ENCODE results near the gene LDB2.
"Not testable (repeated sequence)": the region's sequence is repeated elsewhere in the genome, so short reads cannot be mapped to it uniquely, and the experiment has no call there.

LDB2 gene

DNA sequence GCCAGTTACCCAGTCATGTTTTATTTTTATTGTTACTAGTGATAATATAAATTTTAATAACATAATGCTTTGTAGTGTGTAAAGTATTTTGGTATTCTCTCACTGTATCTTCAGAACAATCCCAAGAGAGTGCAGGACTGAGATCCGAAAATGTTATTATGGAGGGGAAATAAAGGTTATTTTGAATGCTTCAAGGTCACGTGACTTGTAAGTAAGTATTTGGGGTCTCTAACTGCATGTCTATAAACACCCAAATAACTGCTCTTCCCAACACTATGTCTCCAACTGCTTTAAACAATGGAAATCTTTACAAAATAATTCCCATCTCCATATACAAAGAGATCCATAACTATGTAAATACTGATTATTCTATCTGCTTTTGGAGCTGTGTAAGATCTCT is 302.2 kb downstream of the LDB2 start:
- DNase-seq (ENCODE audit: low spot score), result no peak

DNA sequence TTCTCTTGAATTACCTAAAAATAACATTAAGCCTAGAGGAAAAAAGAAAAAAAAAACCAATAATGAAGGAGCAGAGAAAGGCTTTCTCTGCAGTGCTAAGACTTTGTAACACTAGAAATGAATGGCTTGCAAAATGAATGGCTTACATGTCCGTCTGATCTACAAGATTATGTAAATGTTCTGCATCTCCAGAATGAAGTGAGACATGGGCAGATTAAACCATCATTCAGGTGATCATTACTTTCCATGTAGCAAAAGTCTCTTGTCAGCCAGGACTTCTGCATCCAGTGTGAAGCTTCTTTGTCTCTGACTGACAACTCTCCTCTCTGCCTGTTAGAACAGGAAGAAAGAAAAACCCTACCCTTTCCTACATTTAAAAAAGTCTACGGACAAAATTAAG is 304.3 kb downstream of the LDB2 start:
- no peak for DNase-seq (ENCODE audit: low spot score)

DNA sequence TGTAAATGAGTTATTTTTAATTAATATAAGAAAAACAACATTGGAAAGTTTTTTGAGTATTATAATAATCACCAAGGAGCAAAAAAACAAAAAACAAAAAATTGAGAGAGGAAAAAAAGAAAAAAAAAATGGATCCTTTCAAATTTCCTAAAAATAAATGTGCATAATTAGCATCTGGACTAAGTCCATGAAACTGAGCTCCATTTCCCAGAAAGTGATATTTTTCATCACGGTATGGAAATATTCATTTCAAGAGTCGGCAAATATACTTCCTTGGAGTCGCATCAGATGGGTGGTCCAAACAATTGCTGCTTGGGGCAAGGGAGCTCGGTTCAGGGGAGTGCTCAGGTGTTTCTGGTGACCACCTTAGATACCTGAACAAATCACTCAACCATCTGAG is 305.1 kb downstream of the LDB2 start:
- DNase-seq (ENCODE audit: low spot score), result no peak

DNA sequence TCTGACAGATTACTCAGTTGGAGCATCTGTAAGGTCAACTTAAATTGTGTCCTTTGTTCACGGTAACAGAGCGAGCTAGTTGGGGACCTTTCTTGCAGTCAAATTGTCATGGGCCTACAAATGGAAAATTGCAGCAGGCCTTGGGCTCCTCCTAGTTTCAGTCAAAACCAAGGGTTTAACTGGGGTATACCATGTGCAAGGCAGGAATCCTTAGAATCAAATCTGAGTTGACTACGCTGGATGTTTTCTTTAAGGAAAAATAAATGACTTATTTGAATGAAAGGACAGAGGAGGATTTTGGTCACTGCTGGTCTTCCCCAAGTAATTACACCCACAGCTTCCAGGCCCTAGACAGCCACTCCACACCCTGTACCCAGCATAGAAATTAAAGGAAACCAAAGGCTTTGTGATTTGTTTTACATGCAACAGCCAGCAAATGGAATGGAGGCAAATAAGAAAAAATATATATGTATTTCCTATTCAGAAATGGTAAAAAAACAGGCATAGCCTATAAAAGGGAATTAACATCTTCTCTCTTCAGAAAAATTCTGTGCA is 307.1 kb downstream of the LDB2 start:
- DNase-seq (ENCODE audit: low spot score), result no peak

DNA sequence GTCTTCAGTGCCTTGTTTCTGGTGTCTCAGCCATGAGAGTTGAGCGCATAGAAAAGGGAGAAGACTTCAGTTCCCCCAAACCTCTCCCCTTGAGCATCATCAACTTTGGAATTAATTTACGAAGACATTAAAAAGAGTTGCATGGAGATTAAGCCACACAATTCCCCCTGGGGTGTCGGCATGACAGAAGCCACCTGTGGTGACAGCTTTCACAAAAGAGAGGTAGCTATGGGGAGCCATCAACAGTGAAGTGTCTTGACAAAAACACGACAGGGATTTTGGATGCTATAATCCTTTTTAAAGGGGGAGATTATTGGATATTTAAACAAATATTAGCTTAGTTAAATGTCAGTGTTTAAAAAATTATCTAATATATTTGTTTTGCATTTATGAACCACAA is 307.6 kb downstream of the LDB2 start:
- no peak for DNase-seq (ENCODE audit: low spot score)

DNA sequence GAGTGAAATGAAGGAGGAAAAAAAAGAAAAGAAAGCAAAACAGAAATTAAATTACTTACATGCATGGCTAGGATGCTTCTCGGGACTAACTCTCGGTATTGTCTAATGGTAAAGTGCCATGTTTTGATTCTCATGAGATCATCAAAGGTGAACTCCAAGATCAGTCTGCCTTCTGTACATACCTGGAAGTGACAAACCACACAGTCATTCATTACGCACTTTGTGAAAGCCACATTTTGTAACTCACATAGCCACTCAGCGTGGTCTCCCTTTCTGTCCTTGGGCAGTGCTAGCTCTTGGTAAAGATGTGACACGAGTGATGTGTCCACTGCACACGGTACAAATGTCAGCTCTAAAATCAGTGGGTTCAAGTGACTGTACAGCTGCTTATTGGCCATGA is 309.8 kb downstream of the LDB2 start:
- DNase-seq (ENCODE audit: low spot score), result no peak

DNA sequence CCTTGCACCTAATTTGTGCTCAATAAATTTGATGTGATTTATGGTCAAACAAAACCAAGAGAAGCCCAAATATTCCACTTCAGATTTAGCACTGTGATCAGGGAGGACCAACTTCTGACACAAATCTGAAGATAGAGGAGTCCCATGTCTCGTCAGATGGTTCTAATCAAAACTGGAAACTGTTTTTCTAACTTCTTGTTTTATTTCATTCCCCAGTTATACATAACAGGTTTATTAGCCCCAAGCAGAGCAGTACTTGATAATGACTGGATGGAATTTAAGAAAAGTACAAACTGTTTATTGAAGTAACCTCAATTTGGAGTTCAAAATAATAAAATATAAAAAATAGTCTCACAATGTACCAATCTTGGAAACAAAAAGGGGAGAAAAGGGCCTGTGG is 310.3 kb downstream of the LDB2 start:
- DNase-seq (ENCODE audit: low spot score), result no peak

DNA sequence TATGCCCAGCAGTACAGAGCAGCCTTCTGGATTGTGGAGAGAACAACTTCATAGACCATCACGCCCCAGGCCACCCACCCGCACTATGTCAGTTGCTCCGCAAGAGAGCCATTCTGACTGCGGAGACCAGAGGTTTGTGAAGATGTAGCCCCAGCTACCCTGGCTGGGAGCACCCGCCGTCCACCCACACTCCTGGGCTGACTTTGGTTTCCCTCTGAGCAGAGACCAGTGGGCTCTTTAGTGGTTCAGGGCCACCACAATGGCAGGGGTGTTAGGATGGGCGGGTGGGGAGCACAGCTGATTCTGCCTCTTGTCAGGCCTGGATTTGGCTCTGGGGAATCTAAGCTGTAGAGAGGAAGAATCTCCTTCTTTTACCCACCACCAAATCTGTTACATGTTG is 313.4 kb downstream of the LDB2 start:
- DNase-seq (ENCODE audit: low spot score), result no peak

DNA sequence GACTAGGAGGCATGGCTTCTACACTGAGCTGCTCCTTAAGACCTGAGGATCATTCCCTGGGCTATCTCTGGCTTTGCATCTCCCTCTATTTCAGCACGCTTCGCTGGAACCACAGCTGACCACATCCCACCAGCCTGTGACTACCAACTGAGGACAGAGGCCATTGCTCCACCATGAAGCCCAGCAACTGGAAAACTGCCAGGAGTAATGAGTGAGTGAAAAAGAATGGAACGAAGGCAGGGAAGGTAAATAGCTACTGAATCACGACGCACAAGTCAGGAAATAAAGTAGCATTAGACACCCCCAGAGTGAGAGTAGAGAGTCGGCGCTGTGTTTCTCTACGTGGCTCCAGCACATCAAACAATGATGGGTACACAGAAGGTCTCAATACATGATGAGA is 314.7 kb downstream of the LDB2 start:
- DNase-seq (ENCODE audit: low spot score), result no peak

DNA sequence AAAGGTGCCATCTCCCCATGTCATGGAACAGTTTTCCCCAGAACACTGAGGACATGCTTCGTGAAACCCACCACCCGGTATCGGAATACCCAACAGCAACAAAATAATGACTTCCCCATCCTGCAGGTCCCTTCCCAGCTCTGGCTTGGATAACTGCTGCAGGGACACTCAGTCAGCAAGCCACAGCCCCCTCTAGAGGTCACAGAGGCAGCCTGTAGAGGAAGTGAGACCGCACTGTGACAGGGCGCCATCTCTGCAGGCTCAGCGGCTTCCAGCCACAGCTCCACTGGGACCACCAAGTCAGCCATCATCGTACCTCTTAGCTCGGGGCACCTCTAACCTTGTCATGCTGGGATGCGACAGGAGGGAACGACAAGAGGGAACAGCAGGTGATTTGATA is 315.9 kb downstream of the LDB2 start:
- DNase-seq (ENCODE audit: low spot score), result no peak

DNA sequence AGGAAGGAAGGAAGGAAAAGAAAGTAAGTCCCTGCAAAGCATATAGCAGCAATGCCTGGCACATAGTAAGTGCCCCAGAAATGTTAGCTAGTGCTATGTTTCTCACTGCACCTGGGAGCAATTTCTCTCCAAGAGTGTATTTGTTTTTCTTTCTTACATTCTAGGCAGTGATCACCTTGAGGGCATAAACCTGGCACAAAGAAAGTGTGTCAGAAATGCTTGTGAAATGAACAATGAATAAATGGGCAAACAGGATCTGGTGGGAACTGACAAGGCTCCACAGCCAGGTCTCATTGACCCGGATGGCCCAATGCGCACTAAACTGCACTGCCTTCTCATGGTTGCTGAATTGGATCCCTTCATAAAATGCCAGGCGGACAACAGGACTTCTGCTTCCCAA is 316.4 kb downstream of the LDB2 start:
- no peak for DNase-seq (ENCODE audit: low spot score)

DNA sequence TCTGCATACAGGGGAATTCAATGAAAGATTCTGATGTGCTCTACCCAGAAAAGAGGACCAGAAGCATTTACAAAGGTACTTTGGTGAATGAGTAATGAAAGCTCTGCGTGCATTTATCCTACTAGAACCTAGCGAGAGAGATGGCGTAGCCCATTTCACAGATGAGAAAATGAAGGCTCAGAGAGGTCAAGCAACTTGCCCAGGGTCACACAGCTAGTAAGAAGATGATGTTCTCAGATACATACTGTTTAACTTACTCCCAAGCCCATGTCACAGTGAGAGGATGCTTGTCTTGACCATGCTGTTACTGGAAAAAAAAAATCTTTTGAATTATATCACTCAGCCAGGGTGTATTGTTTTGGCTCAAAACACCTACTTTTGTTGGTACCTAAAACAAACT is 317.3 kb downstream of the LDB2 start:
- DNase-seq (ENCODE audit: low spot score), result no peak

DNA sequence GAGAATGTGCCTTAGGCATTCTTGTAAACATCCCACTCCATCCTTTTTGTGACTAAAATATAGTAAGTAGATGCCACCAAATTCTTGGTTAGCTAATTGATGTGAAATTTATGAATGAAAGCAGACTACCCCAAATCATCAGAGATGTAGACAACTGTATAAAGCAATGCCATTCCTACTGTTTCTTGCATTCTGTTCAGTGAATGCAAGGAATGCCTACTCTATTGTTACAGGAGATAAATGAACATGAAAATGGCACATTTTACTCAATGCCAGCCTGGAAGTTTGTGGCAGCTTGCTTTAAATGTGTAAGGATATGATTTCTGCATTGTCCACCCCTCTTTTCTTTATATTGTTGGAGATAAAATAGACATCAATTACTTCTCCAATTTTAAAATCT is 317.9 kb downstream of the LDB2 start:
- DNase-seq (ENCODE audit: low spot score), result no peak

DNA sequence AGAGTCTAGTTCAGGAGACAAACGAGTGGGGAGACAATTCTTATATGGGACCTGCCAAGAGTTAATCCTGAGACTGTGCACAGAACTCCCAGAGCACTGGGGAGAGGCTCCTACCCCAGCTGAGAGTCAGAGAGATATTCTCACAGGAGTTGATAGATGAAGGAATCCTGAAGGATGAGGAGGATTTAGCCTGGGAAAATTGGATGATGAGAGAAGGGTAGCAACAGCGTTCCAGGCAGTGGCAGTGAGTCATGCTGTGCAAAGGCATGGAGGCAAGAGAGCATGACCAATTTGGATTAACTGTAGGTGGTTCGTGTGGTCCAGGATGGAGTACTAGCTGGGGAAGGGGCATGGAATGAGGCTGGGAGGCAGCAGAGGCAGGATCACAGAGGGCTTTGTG is 318.6 kb downstream of the LDB2 start:
- DNase-seq (ENCODE audit: low spot score), result no peak

DNA sequence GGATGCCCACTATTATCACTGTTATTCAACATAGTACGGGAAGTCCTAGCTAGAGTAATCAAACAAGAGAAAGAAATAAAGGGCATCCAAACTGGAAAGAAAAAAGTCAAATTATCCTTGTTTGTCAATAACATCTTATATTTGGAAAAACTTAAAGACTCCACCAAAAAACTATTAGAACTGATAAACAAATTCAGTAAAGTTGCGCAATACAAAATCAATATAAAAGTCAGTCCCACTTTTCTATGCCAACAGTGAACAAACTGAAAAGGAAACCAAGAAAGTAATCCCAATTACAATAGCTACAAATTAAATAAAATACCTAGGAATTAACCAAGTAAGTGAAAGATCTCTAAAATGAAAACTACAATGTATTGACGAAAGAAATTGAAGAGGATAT is 321.3 kb downstream of the LDB2 start:
- DNase-seq (ENCODE audit: low spot score), result no peak

DNA sequence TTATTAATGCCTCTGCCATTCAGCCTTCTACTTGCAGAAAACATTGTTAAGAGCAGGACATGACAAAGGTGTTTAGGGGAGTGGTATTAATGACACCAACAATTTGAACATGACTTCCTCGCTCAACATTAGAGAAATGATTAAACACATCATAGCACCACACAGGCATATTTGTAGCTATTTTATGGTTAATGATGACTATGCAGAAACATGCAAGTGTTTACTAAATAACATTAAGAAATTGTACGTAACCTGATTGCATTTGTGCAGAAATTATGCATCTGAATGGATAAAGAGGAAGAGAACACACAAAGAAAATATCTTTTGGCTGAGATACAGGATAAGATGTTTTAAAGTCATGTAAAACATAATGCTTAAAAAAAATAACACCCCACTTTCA is 323.5 kb downstream of the LDB2 start:
- DNase-seq (ENCODE audit: low spot score), result no peak

DNA sequence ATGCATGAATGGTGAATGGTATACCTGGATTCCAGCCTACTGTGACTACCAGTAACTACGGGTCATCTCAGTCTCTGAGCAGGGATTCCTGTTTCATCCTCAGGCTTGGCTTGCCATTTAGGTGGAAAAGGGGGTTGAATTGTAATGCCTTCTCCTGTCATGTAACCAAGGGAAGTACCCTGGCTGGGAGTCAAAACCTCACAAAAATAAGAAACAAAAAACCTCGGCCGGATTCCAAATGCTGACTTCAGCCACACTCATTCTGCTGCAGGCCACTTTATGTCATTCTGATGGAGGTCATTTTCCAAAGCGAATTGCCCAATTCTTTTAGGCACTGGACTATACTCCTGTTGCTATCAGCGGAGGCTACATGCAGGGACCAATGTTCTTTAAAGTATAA is 324.7 kb downstream of the LDB2 start:
- no peak for DNase-seq (ENCODE audit: low spot score)

DNA sequence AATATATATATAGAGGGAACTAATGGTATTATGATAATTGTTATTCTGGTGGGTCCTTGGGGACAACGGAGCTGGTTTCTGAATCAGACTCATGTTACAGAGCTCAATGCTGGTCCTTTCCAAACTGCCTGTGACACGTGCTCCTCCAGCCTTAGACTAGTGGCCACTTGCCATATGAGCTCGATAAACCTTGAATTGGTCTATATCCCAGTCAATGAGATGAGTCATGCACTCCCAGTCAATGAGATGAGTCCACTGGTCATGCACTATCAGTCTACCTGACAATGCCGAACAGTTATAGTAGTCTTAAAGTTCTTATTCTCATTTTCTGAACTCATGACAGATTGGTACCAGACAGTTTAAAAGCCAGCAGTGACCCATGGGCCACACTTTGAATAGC is 325.2 kb downstream of the LDB2 start:
- no peak for DNase-seq (ENCODE audit: low spot score)

DNA sequence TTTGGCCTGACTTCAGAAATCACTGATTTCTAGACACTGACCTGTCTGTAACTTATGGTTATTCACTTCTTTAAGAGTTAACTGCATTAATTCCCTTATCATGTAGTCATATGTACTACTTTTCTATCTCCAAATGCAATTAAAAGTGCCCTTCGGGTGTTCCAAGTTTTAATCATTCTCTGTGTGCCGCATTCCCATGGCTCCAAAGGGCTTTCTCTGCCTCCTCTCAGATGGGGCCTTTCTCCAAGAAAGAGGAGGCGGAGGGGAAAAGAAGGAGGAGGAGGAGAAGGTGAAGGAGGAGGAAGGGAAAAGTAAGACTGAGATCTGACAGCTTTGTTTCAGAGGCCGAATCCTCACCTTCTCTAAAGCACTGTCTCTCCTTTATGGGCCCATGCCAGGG is 325.8 kb downstream of the LDB2 start:
- no peak for DNase-seq (ENCODE audit: low spot score)

DNA sequence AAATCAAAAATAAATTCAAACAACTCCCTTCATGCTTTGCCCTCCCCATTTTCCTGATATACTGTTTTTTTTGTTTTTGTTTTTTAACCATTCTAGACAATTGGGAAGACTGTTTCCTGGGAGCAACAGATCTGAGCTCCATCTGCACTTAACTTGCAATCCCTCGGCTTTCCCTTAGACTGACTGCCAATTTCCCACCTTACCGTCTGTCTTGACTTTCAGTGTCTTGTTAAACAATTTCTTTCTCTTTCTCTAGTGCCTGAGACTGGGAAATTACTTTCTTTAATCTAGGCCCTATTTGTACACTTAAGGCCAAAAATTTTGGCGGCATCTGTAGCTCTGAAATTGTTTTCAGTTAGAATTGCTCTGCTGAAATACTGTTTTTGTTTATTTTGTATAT is 326.3 kb downstream of the LDB2 start:
- DNase-seq (ENCODE audit: low spot score), result no peak

DNA sequence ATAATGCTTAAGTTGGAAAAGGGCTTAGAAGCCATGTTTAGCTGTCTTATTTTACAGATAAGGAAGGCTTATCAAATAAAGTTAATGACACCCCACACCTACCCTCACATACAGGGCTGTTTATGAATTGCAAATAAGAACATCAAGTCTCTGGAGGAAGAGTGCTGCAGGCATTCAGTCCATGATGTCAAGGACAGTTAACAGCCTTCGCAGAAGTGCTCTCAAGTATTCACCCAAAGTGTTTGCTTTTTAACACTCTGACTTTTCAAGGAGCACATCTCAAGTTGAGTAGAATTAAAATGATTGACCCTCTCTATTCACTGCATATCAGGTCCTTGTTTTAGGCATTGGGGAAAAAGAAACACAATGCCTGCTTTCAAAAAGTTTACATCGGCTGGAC is 328.7 kb downstream of the LDB2 start:
- no peak for DNase-seq (ENCODE audit: low spot score)

DNA sequence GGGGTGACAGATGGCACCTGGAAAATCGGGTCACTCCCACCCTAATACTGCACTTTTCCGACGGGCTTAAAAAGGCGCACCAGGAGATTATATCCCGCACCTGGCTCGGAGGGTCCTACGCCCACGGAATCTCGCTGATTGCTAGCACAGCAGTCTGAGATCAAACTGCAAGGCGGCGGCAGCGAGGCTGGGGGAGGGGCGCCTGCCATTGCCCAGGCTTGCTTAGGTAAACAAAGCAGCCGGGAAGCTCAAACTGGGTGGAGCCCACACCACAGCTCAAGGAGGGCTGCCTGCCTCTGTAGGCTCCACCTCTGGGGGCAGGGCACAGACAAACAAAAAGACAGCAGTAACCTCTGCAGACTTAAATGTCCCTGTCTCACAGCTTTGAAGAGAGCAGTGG is 341.1 kb downstream of the LDB2 start:
- DNase-seq (ENCODE audit: low spot score), result not testable (repeated sequence)

DNA sequence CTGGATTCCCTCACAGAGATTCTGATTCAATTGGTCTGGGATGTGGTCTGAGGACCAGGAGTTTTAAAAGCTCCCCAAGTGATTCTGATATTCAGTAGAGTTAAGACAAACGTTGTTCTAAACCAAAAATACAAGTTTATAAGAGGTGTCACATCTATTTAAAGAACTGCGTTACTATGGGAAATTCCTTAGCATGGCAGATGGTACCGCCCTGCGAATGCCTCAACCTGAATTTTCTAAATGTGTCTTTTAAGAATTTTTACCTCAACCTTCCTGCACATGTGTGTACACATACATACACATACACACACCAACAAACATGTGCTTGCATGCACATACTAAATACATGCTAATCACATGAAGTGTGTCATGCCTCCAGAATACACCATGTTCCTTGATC is 343.3 kb downstream of the LDB2 start:
- DNase-seq (ENCODE audit: low spot score), result no peak

DNA sequence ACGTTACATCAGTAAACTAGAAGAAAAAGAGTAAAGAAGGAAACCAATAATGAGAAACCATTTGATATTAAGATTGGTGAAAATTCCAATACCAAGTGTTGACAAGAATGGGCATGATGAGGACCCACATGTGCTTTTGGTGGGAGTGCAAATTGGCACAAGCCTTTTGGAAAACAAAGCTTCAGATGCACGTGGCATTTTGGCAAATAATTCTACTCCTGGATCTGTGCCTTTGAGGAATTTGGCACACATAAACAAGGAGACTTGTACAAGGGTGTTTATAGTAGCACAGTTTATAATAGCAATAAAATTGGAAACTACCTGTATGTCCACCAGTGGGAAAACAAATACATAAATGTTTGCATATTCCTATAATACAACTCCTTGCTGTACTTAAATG is 347.9 kb downstream of the LDB2 start:
- no peak for DNase-seq (ENCODE audit: low spot score)

DNA sequence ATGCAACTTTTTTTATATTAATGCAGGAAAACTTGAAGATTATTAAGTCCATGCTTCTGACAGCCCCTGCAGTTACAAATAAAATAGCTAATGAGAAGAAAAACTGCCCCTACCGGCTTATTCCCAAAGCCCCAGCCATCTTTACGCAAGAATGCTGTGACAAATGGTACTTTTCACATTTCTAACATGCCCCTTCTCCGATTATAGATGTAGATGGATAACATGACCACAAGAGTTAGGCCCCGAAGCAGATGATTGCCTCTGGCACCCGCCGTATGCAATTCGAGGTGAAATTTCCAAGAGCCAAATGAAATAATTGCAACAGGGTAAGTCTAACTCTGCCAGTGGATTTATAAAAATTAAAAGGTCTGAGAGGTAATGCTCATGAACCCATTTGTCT is 352.8 kb downstream of the LDB2 start:
- no peak for DNase-seq (ENCODE audit: low spot score)

All from ecto neural progenitor cell (in vitro differentiated cells).